ENCODE data around the gene SPATA25.

SPATA25 gene

DNA sequence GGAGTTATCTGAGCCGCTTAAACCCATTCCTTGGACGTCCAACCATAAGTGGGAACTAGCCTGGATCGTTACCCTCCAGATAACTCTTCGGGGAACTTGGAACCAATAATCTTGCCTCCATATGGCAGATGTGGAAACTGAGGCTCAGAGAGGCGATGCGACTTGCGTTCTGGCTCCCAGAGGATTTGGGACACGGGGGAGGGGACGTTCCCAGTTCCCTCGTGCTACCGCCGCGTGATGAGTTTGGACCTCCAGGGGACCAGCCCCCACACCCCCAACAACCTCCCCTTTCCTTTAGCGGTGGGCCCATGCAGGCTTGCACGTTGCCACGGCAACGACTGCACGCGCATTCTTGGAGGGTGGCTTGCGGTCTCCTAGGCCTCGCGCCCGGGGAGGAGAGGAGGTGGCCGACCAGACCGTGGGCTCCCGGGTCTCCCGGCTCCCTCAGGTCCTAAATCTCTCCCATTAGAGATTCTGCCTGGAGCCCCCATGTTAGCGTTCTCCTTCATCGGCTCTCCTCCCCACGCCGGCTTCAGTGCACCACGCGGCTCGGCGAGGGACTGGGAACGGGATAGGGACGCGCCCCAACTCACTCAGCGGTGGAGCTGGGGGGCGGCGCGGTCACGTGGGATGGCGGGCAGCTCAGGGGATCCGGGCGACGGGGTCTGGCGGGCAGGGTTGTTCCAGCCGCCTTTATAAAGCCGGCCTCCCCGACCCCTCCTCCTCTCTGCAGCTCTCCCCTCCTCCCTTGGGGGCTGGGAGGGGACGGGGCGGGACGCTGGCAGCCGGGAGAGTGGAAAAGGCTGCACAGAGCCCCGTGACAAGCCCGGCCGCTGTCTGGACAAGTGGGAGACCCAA, 24.3 kb upstream of the SPATA25 start, which contains the start of gene PLTP:
Gene PLTP (minus strand): TSS at position 670 of the 858 bp plus-strand sequence. CDS start 703 bp downstream, outside the sequence.
- H3K79me2 ChIP-seq (ENCODE audit: low read length), result no peaks in the 10 kb centered on the region; the same call in 1 of the 2 replicates
- H2AFZ ChIP-seq (ENCODE audit: low read depth, low read length), result peak within 1 kb of the TSS; percentile 78
- H3K4me2 ChIP-seq (ENCODE audit: low read length), result peak within 1 kb of the TSS; percentile 92
- H3K4me3 ChIP-seq (ENCODE audit: low read length), result peak within 1 kb of the TSS; percentile 73
- no peaks in the 10 kb centered on the region for H3K27me3 ChIP-seq (ENCODE audit: low read depth, low read length)
- peak within 1 kb of the TSS; percentile 69 for H3K27ac ChIP-seq (ENCODE audit: low read length)
- peak within 1 kb of the TSS; percentile 77 for H3K9ac ChIP-seq (ENCODE audit: low read length)
- H3K4me1 ChIP-seq (ENCODE audit: low read length), result peaks cover 40% of the 10 kb centered on the region
- no peaks in the 10 kb centered on the region for H3K36me3 ChIP-seq (replicated peaks; ENCODE audit: low read depth, low read length)
- TF ChIP-seq EZH2phosphoT487 (IDR thresholded peaks at IDR 0.05; ENCODE audit: low read depth), result no peak
- TF ChIP-seq CTCF (IDR thresholded peaks at IDR 0.05; ENCODE audit: low read depth, low read length), result no peak
- no peaks in the 10 kb centered on the region for H4K20me1 ChIP-seq (ENCODE audit: insufficient read depth, low read length)
- no peaks in the 10 kb centered on the region for H3K9me3 ChIP-seq (ENCODE audit: insufficient read depth, low read length)

- Histone ChIP-seq H3K4me3 (ENCODE audit: low read length) (peak overlapping the region; percentile 73), H3K9ac (ENCODE audit: low read length) (peak overlapping the region; percentile 77), H4K20me1 (ENCODE audit: insufficient read depth, low read length) (no peaks in the 10 kb centered on the region), H3K79me2 (ENCODE audit: low read length) (no peaks in the 10 kb centered on the region; the same call in 1 of the 2 replicates), H3K27me3 (ENCODE audit: low read depth, low read length) (no peaks in the 10 kb centered on the region), H3K4me1 (ENCODE audit: low read length) (peaks cover 40% of the 10 kb centered on the region), H2AFZ (ENCODE audit: low read depth, low read length) (no peak overlapping the region), H3K4me2 (ENCODE audit: low read length) (peak overlapping the region; percentile 92), H3K27ac (ENCODE audit: low read length) (peak overlapping the region; percentile 69), H3K36me3 (replicated peaks; ENCODE audit: low read depth, low read length) (no peaks in the 10 kb centered on the region), H3K9me3 (ENCODE audit: insufficient read depth, low read length) (no peaks in the 10 kb centered on the region)
- TF ChIP-seq CTCF (IDR thresholded peaks at IDR 0.05; ENCODE audit: low read depth, low read length) (no peak), EZH2phosphoT487 (IDR thresholded peaks at IDR 0.05; ENCODE audit: low read depth) (no peak)
These were observed 23.5 kb upstream of the SPATA25 start for GRCh38 chr20:45910670-45911485.

DNA sequence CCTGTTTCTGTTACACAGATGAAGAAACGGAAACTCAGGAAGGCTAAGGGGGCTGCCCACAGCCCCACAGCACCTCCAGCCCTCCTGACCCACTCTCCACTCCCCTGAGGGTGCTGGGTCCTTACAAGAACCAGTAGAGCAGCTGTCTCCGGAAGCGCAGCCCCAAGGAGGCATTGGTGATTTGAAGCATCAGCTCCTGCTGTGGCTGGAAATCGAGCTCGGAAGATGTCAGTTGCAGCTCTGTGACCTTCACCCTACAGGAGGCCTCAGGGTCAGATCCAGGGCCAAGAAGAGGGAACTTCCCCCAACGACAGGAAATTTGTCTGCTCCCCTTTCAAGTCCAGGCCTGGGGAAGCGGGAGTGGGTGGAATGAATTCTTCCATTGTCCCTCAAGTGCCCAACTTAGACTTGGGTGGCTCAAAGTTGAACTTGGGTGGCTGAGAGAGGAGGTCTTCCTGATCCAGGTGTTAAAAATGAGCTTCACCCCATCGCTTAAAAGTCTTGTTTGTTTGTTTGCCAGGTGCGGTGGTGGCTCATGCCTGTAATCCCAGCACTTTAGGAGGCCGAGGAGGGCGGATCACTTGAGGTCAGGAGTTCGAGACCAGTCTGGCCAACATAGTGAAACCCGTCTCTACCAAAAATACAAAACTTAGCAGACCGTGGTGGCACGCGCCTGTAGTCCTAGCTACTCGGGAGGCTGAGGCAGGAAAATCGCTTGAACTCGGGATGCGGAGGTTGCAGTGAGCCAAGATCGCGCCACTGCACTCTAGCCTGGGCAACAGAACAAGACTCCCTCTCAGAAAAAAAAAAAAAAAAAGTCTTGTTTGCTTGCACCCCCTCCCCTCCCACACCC, 22.6 kb upstream of the SPATA25 start:
- Histone ChIP-seq H4K20me1 (ENCODE audit: insufficient read depth, low read length) (no peaks in the 10 kb centered on the region), H3K4me1 (ENCODE audit: low read length) (peaks cover 40% of the 10 kb centered on the region), H3K27me3 (ENCODE audit: low read depth, low read length) (no peaks in the 10 kb centered on the region), H3K27ac (ENCODE audit: low read length) (no peak overlapping the region), H3K36me3 (replicated peaks; ENCODE audit: low read depth, low read length) (no peaks in the 10 kb centered on the region), H3K4me3 (ENCODE audit: low read length) (peak overlapping the region; percentile 73), H3K79me2 (ENCODE audit: low read length) (no peaks in the 10 kb centered on the region; the same call in 1 of the 2 replicates), H3K4me2 (ENCODE audit: low read length) (peak overlapping the region; percentile 92), H2AFZ (ENCODE audit: low read depth, low read length) (no peak overlapping the region), H3K9me3 (ENCODE audit: insufficient read depth, low read length) (no peaks in the 10 kb centered on the region), H3K9ac (ENCODE audit: low read length) (no peak overlapping the region)
- TF ChIP-seq CTCF (IDR thresholded peaks at IDR 0.05; ENCODE audit: low read depth, low read length), result no peak
- TF ChIP-seq EZH2phosphoT487 (IDR thresholded peaks at IDR 0.05; ENCODE audit: low read depth), result no peak

Measured in OCI-LY3 (cell line).